HCT116 (cell line): ENCODE data around the gene ST14. TPM values are rescaled to one million over a fixed set of nuclear protein-coding genes. Genes with fewer than 3 reads are reported as not detected.

Experiments used
- ATAC-seq: fragments of 200-7000 bp; cut with Tn5 transposase; 2 replicates; pipeline ENCODE4 v1.9.1; 2020; ENCODE audit warnings: mild to moderate bottlenecking, moderate library complexity
- BruUV-seq: library from RNA; stranded (reverse); fragments of 400-500 nt; replicated peaks from 2 replicates; lab custom pipeline; 2021; lab: Mats Ljungman, UMichigan
- CTCF ChIA-PET: fragments of 300-600 bp; sonication (Branson Sonifier 250); formaldehyde crosslinking; loops from one replicate; lab custom pipeline; 2021; ENCODE audit warnings: antibody characterized with exemption; lab: Charles Lee
- POLR2A ChIA-PET: fragments of 300-600, 350-600 bp; sonication (Branson Sonifier 250); formaldehyde crosslinking; loops from one replicate; lab custom pipeline; 2021; ENCODE audit warnings: antibody characterized with exemption; lab: Charles Lee
- RAD21 ChIA-PET, 2 experiments: fragments of 300-600 bp; sonication (Branson Sonifier 250); formaldehyde crosslinking; loops; one replicate each; lab custom pipeline; 2023; ENCODE audit warnings: low total read pairs in 2 of 2; ENCODE audit not compliant: uncharacterized antibody in 2 of 2, unreplicated experiment in 2 of 2, low non-redundant PET in 1 of 2; lab: Charles Lee
- DNase-seq: peaks from one replicate; pipeline ENCODE4 v3.0.0-alpha.2; 2010; ENCODE audit warnings: low read depth, low spot score
- H2AFZ ChIP-seq: fragments of 200-600 bp; shearing (Covaris generic), sonication (generic); 2 replicates; pipeline ENCODE4 v1.6.1; 2017; ENCODE audit warnings: low read depth, mixed run types, mixed read lengths, antibody characterized with exemption, low read length; ENCODE audit not compliant: poor library complexity, severe bottlenecking
- H3K27ac ChIP-seq: 2 replicates; pipeline ENCODE4 v1.5.1; 2012; ENCODE audit warnings: low read depth, low read length
- H3K27me3 ChIP-seq: fragments of 200-600 bp; sonication (generic); 2 replicates; pipeline ENCODE4 v1.6.1; 2016; ENCODE audit warnings: mixed run types, low read length, mixed read lengths; ENCODE audit not compliant: insufficient read depth
- H3K36me3 ChIP-seq, 2 experiments: fragments of 200-500 bp in 1 of 2; fragments of 200-600 bp in 1 of 2; sonication (Bioruptor generic) in 1 of 2; sonication (generic) in 1 of 2; 2 replicates each; pipeline versions ENCODE4 v1.5.1 to v1.6.1; 2014 to 2016; ENCODE audit warnings: low read length in 2 of 2, inconsistent platforms in 1 of 2, mixed read lengths in 1 of 2, mixed run types in 1 of 2; ENCODE audit not compliant: insufficient read depth in 2 of 2, control insufficient read depth in 1 of 2
- H3K4me1 ChIP-seq, 2 experiments: fragments of 200-600 bp in 1 of 2; sonication (generic) in 1 of 2; 2 replicates each; pipeline versions ENCODE4 v1.5.1 to v1.6.1; 2012 to 2017; ENCODE audit warnings: low read length in 2 of 2, inconsistent platforms in 1 of 2, mild to moderate bottlenecking in 1 of 2, mixed read lengths in 1 of 2, mixed run types in 1 of 2, moderate library complexity in 1 of 2; ENCODE audit not compliant: insufficient read depth in 2 of 2, control insufficient read depth in 1 of 2
- H3K4me2 ChIP-seq: fragments of 200-600 bp; sonication (generic); 2 replicates; pipeline ENCODE4 v1.6.1; 2017; ENCODE audit warnings: mixed run types, low read length, mixed read lengths
- H3K4me3 ChIP-seq, 2 experiments: fragments of 200-600 bp in 1 of 2; sonication (generic) in 1 of 2; replicated peaks in 1 of 2; 2 replicates each; pipeline ENCODE4 v1.5.1; 2011 to 2016; ENCODE audit warnings: low read length in 2 of 2, control low read depth in 1 of 2, low read depth in 1 of 2, mild to moderate bottlenecking in 1 of 2, mixed read lengths in 1 of 2, mixed run types in 1 of 2
- H3K79me2 ChIP-seq: fragments of 200-600 bp; sonication (generic); 2 replicates; pipeline ENCODE4 v1.6.1; 2017; ENCODE audit warnings: mild to moderate bottlenecking, mixed run types, low read length, moderate library complexity, mixed read lengths; ENCODE audit not compliant: insufficient read depth
- H3K9ac ChIP-seq: fragments of 200-600 bp; sonication (generic); 2 replicates; pipeline ENCODE4 v1.6.1; 2016; ENCODE audit warnings: low read length, mixed read lengths
- H3K9me2 ChIP-seq: fragments of 200-600 bp; sonication (generic), shearing (Covaris generic); 2 replicates; pipeline ENCODE4 v1.6.1; 2017; ENCODE audit warnings: mixed run types, mild to moderate bottlenecking, moderate library complexity; ENCODE audit not compliant: insufficient read depth
- H3K9me3 ChIP-seq, 2 experiments: fragments of 200-500 bp in 1 of 2; fragments of 200-600 bp in 1 of 2; sonication (Bioruptor generic) in 1 of 2; sonication (generic) in 1 of 2; 2 replicates each; pipeline ENCODE4 v1.6.1; 2014 to 2017; ENCODE audit warnings: low read length in 2 of 2, mixed read lengths in 2 of 2, inconsistent platforms in 1 of 2, low read depth in 1 of 2, mild to moderate bottlenecking in 1 of 2, mixed run types in 1 of 2, moderate library complexity in 1 of 2; ENCODE audit not compliant: control insufficient read depth in 1 of 2, insufficient read depth in 1 of 2
- H4K20me1 ChIP-seq: fragments of 200-600 bp; sonication (generic), shearing (Covaris generic); 2 replicates; pipeline ENCODE4 v1.6.1; 2017; ENCODE audit warnings: mixed run types, mild to moderate bottlenecking, moderate library complexity; ENCODE audit not compliant: insufficient read depth
- EGR1 ChIP-seq: IDR thresholded peaks from 2 replicates; pipeline ENCODE4 v1.6.1; 2012; ENCODE audit warnings: low read depth
- RAD21 ChIP-seq: IDR thresholded peaks from 2 replicates; pipeline ENCODE4 v1.6.1; 2012; ENCODE audit warnings: low read depth, mild to moderate bottlenecking
- intact Hi-C: fragments of 100-400 bp; cut with micrococcal nuclease; formaldehyde crosslinking; loops from 2 replicates; pipeline ENCODE4 v1.10.0; 2022
- total RNA-seq: library from RNA; stranded (reverse); gene quantifications from one replicate; pipeline ENCODE4 v1.2.1, GENCODE V29; 2021; ENCODE audit not compliant: unreplicated experiment
- TF ChIP-seq, protein P1 (sequence below): IDR thresholded peaks from 2 replicates; pipeline ENCODE4 v1.6.1; 2012; ENCODE audit warnings: low read depth
- TF ChIP-seq, protein P2 (sequence below), 3 experiments: fragments of 200-600 bp in 1 of 3; sonication (generic) in 1 of 3; IDR thresholded peaks in 2 of 3; conservative IDR thresholded peaks in 1 of 3; 2 replicates each; pipeline ENCODE4 v1.5.1; 2012 to 2017; ENCODE audit warnings: low read depth in 2 of 3, low read length in 2 of 3, antibody characterized with exemption in 1 of 3, borderline replicate concordance in 1 of 3, control low read depth in 1 of 3, mild to moderate bottlenecking in 1 of 3, mixed read lengths in 1 of 3, mixed run types in 1 of 3, moderate library complexity in 1 of 3; ENCODE audit not compliant: insufficient read depth in 1 of 3

ST14 gene
- total RNA-seq, 1 experiment from 2014 or later, result 107 TPM

DNA sequence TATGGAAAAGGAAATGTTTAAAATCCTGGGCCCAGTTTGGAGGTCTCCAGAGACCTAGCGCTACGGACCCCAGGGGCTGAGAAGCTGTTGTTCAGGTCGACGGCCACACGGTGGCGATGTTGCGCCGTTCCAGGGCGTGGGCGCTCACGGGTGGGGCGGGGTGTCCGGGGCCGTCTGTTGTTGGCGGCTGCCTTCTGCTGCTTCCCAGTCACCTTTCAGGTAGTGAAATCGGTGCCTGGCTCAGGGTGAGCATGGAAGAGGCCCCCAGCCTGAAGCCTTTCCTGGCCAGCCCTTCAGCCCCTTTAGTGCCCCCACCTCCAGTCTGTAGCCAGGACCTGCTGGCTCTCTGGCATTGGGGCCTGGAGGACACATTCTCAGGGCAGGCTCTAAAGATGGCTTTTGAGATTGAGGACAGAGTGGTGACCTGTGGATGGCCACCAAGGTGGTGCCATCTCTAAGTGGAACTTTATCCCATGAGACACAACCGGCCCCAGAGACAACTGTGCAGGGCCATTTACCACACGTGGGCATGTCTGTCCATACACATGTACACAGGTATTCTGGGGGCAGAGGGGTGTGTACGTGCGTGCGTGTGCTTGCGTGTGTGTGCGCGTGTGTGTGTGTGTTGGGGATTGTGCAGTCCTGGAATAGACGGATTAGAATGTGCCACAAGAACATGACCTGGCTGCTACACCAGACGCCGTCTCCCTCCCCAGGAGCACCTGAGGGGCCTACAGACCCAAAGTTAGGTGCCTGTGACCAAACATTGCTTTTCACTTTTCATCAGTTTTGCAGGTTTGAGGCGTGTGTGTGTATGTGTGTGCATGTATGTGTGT, 53.8 kb downstream of the ST14 start:
- Histone ChIP-seq H3K36me3 (no peaks in the 10 kb centered on the region; a peak in 1 of 4 replicates), H3K9me3 (no peaks in the 10 kb centered on the region), H3K9ac (no peak overlapping the region), H2AFZ (no peak overlapping the region), H3K27me3 (no peaks in the 10 kb centered on the region), H3K4me3 (no peak overlapping the region), H4K20me1 (no peaks in the 10 kb centered on the region; the same call in 1 of the 2 replicates), H3K79me2 (no peaks in the 10 kb centered on the region), H3K4me1 (peaks cover 0 to 6% of the 10 kb centered on the region in 2 experiments; a peak in 1 of 4 replicates), H3K9me2 (no peaks in the 10 kb centered on the region), H3K4me2 (no peak overlapping the region; the same call in 1 of the 2 replicates), H3K27ac (no peak overlapping the region)
- peak; percentile 3 for DNase-seq
- TF ChIP-seq, protein P1, sequence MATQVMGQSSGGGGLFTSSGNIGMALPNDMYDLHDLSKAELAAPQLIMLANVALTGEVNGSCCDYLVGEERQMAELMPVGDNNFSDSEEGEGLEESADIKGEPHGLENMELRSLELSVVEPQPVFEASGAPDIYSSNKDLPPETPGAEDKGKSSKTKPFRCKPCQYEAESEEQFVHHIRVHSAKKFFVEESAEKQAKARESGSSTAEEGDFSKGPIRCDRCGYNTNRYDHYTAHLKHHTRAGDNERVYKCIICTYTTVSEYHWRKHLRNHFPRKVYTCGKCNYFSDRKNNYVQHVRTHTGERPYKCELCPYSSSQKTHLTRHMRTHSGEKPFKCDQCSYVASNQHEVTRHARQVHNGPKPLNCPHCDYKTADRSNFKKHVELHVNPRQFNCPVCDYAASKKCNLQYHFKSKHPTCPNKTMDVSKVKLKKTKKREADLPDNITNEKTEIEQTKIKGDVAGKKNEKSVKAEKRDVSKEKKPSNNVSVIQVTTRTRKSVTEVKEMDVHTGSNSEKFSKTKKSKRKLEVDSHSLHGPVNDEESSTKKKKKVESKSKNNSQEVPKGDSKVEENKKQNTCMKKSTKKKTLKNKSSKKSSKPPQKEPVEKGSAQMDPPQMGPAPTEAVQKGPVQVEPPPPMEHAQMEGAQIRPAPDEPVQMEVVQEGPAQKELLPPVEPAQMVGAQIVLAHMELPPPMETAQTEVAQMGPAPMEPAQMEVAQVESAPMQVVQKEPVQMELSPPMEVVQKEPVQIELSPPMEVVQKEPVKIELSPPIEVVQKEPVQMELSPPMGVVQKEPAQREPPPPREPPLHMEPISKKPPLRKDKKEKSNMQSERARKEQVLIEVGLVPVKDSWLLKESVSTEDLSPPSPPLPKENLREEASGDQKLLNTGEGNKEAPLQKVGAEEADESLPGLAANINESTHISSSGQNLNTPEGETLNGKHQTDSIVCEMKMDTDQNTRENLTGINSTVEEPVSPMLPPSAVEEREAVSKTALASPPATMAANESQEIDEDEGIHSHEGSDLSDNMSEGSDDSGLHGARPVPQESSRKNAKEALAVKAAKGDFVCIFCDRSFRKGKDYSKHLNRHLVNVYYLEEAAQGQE, result no peak
- TF ChIP-seq, protein P2, sequence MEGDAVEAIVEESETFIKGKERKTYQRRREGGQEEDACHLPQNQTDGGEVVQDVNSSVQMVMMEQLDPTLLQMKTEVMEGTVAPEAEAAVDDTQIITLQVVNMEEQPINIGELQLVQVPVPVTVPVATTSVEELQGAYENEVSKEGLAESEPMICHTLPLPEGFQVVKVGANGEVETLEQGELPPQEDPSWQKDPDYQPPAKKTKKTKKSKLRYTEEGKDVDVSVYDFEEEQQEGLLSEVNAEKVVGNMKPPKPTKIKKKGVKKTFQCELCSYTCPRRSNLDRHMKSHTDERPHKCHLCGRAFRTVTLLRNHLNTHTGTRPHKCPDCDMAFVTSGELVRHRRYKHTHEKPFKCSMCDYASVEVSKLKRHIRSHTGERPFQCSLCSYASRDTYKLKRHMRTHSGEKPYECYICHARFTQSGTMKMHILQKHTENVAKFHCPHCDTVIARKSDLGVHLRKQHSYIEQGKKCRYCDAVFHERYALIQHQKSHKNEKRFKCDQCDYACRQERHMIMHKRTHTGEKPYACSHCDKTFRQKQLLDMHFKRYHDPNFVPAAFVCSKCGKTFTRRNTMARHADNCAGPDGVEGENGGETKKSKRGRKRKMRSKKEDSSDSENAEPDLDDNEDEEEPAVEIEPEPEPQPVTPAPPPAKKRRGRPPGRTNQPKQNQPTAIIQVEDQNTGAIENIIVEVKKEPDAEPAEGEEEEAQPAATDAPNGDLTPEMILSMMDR (IDR thresholded peaks at IDR 0.05 in 2 of 3, conservative IDR thresholded peaks at IDR 0.05 in 1 of 3; ENCODE audit: borderline replicate concordance in 1 of 3, insufficient read depth in 1 of 3, low read depth in 2 of 3, low read length in 2 of 3), result peak; percentile 78 to 95 (median 85)
- TF ChIP-seq EGR1, result peak; percentile 60; the same call in 1 of the 2 replicates
- TF ChIP-seq RAD21, result peak; percentile 91
- intact Hi-C loops, result loop anchor here (1.0 to 10.0 kb wide), 5 partner anchors 157 to 681 kb away; no protein-coding TSS in a partner anchor
- ATAC-seq, result peak; percentile 86
- ChIA-PET POLR2A (no interaction called here), RAD21 (no interaction called here), CTCF (interaction anchor here (0.7 to 1.6 kb wide), 17 partner anchors 9 to 703 kb away, joined by 3 to 18 read pairs (median 4); partner anchors contain the start of gene SNX19)
- BruUV-seq, result no TSS peak
